ENCODE measurements around the gene TNFRSF12A. TPM values are rescaled to one million over a fixed set of nuclear protein-coding genes. Genes with fewer than 3 reads are reported as not detected.

The TNFRSF12A gene
- total and polyA plus RNA-seq, 4 donors, result 4.5 to 9.9 (median 6.3) TPM

DNA sequence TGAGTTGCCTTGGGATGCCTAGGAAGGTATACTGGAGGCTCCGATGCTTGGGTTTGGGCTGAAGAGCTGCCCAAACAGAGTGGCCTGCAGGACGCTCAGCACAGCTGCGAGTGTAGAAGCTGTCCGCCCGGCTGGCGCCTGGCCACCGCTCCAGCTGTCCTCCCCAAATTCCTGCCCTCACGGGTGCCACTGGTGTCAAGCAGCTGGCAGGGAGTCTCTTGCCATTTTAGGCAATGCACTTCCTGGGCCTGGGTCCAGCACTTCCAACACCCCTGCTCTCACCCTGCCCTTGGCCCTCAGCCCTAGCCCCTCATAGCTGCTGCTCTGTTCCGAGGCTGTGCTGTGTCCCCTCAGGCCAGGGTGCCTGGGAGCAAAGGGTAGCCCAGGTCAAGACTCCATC is 34.7 kb upstream of the TNFRSF12A start:
- Histone ChIP-seq H3K4me1 (ENCODE audit: control insufficient read depth, insufficient read depth, low read length) (peaks cover 40% of the 10 kb centered on the region), H3K4me3 (ENCODE audit: low read depth, low read length) (no peak overlapping the region), H3K27ac (ENCODE audit: low read depth, low read length) (no peak overlapping the region), H3K9me3 (ENCODE audit: control insufficient read depth, insufficient read depth, low read length) (no peaks in the 10 kb centered on the region), H3K36me3 (ENCODE audit: control insufficient read depth, insufficient read depth, low read length) (no peaks in the 10 kb centered on the region), H3K27me3 (ENCODE audit: control insufficient read depth, insufficient read depth, low read length) (peaks cover 4% of the 10 kb centered on the region)
- DNase-seq (ENCODE audit: low read depth in 4 of 6, low spot score in 6 of 6), result peak in 1 of 6 donors; percentile 37
- 62% methylated on average over 9 of the region's 9 CpGs for WGBS (ENCODE audit: insufficient coverage)

DNA sequence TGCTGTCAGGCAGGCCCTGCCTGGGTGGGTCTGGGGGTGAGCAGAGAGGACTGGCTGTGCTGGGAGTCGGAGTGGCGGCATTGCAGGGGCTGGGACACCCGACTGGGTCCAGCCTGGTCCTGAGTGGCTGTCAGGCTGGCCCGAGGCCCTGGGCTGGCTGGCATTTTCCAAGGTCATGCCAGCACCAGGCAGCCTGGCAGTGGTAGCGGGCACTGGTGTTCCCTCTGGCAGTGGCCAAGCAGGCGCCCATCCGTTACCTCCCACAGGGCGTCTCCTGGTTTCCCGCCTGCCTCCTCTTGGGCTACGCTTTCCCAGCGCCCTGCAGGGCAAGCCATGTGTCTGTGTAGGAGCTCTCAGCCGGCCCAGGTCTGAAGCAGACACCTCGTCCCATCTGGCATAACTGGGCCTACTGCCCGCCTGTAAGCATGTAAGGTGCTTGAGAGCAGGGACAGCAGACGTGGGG is 34.2 kb upstream of the TNFRSF12A start:
- no peak overlapping the region for H3K4me3 ChIP-seq (ENCODE audit: low read depth, low read length)
- WGBS (ENCODE audit: insufficient coverage), result 72% methylated on average over 13 of the region's 15 CpGs
- H3K27me3 ChIP-seq (ENCODE audit: control insufficient read depth, insufficient read depth, low read length), result peaks cover 4% of the 10 kb centered on the region
- peaks cover 36% of the 10 kb centered on the region for H3K4me1 ChIP-seq (ENCODE audit: control insufficient read depth, insufficient read depth, low read length)
- H3K36me3 ChIP-seq (ENCODE audit: control insufficient read depth, insufficient read depth, low read length), result no peaks in the 10 kb centered on the region
- no peak for DNase-seq (ENCODE audit: low read depth in 4 of 6, low spot score in 6 of 6)
- no peaks in the 10 kb centered on the region for H3K9me3 ChIP-seq (ENCODE audit: control insufficient read depth, insufficient read depth, low read length)
- H3K27ac ChIP-seq (ENCODE audit: low read depth, low read length), result peak overlapping the region; percentile 7

GRCh38 chr16:2986623-2987188 is 33.5 kb upstream of the TNFRSF12A start:
- peaks cover 29% of the 10 kb centered on the region for H3K4me1 ChIP-seq (ENCODE audit: control insufficient read depth, insufficient read depth, low read length)
- no peaks in the 10 kb centered on the region for H3K9me3 ChIP-seq (ENCODE audit: control insufficient read depth, insufficient read depth, low read length)
- no peaks in the 10 kb centered on the region for H3K36me3 ChIP-seq (ENCODE audit: control insufficient read depth, insufficient read depth, low read length)
- DNase-seq (ENCODE audit: low read depth in 4 of 6, low spot score in 6 of 6), result no peak
- H3K27me3 ChIP-seq (ENCODE audit: control insufficient read depth, insufficient read depth, low read length), result no peaks in the 10 kb centered on the region
- 76% methylated on average over 17 of the region's 17 CpGs for WGBS (ENCODE audit: insufficient coverage)
- H3K4me3 ChIP-seq (ENCODE audit: low read depth, low read length), result no peak overlapping the region
- H3K27ac ChIP-seq (ENCODE audit: low read depth, low read length), result no peak overlapping the region

- H3K4me1 ChIP-seq (ENCODE audit: control insufficient read depth, insufficient read depth, low read length), result peaks cover 29% of the 10 kb centered on the region
These were observed 32.9 kb upstream of the TNFRSF12A start for GRCh38 chr16:2987286-2987685.

DNA sequence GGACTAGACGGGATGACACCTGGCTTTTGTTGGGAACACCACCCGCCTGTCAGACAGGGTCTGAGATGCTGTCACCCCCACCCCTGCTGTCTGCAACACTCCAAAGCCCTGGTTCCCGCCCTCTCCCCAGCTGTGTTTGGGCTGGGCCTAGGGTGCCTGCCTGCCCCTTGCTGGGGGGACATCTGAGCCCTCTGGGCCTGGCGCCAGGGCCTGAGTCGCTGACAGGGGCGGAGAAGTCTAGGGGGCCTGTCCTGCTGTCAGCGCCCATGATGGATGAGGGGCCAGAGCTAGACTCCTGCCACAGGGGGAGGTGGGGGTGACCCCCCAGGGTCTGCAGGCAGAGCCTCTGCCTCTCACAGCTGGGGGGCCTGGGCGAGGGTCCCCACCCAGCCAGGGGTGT is 32.3 kb upstream of the TNFRSF12A start:
- DNase-seq (ENCODE audit: low read depth in 4 of 6, low spot score in 6 of 6), result no peak
- Histone ChIP-seq H3K27ac (ENCODE audit: low read depth, low read length) (no peak overlapping the region), H3K27me3 (ENCODE audit: control insufficient read depth, insufficient read depth, low read length) (no peaks in the 10 kb centered on the region), H3K4me1 (ENCODE audit: control insufficient read depth, insufficient read depth, low read length) (peaks cover 29% of the 10 kb centered on the region), H3K4me3 (ENCODE audit: low read depth, low read length) (no peak overlapping the region), H3K9me3 (ENCODE audit: control insufficient read depth, insufficient read depth, low read length) (no peaks in the 10 kb centered on the region), H3K36me3 (ENCODE audit: control insufficient read depth, insufficient read depth, low read length) (no peaks in the 10 kb centered on the region)
- 38% methylated on average over 8 of the region's 8 CpGs for WGBS (ENCODE audit: insufficient coverage)

More at GRCh38 chr16:2987286-2987685, 32.9 kb upstream of the TNFRSF12A start:
- H3K4me3 ChIP-seq (ENCODE audit: low read depth, low read length), result no peak overlapping the region
- no peak overlapping the region for H3K27ac ChIP-seq (ENCODE audit: low read depth, low read length)
- no peaks in the 10 kb centered on the region for H3K27me3 ChIP-seq (ENCODE audit: control insufficient read depth, insufficient read depth, low read length)
- H3K9me3 ChIP-seq (ENCODE audit: control insufficient read depth, insufficient read depth, low read length), result no peaks in the 10 kb centered on the region
- 78% methylated on average over 9 of the region's 9 CpGs for WGBS (ENCODE audit: insufficient coverage)
- no peaks in the 10 kb centered on the region for H3K36me3 ChIP-seq (ENCODE audit: control insufficient read depth, insufficient read depth, low read length)
- no peak for DNase-seq (ENCODE audit: low read depth in 4 of 6, low spot score in 6 of 6)

DNA sequence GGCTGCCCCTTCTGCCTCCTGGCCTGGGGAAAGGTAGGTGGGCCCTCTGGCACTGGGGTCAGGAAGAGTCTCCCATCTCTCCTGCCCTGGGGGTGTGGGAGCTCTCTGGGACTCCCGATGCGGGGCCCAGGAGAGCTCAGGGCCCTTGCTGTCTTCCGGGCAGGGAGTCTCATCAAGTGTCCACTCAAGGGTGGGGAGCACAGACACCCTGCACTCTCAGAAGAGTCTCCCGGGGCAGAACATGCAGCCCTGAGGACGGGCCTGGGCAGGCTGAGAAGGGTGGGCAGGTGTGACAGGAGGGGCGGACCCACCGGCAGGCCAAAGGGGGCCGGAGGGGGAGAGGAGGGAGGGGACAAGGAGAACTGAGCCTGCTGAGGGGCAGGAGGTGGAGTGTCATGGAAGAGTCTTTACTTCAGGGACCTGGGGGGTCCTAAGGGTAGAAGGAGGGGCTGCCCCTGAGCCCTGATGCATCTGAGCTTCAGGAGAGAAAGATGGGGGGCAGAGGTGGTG is 31.5 kb upstream of the TNFRSF12A start:
- Histone ChIP-seq H3K36me3 (ENCODE audit: control insufficient read depth, insufficient read depth, low read length) (no peaks in the 10 kb centered on the region), H3K27me3 (ENCODE audit: control insufficient read depth, insufficient read depth, low read length) (no peaks in the 10 kb centered on the region), H3K4me1 (ENCODE audit: control insufficient read depth, insufficient read depth, low read length) (peaks cover 22% of the 10 kb centered on the region), H3K4me3 (ENCODE audit: low read depth, low read length) (no peak overlapping the region), H3K27ac (ENCODE audit: low read depth, low read length) (no peak overlapping the region), H3K9me3 (ENCODE audit: control insufficient read depth, insufficient read depth, low read length) (no peaks in the 10 kb centered on the region)
- 38% methylated on average over 8 of the region's 8 CpGs for WGBS (ENCODE audit: insufficient coverage)
- no peak for DNase-seq (ENCODE audit: low read depth in 4 of 6, low spot score in 6 of 6)

DNA sequence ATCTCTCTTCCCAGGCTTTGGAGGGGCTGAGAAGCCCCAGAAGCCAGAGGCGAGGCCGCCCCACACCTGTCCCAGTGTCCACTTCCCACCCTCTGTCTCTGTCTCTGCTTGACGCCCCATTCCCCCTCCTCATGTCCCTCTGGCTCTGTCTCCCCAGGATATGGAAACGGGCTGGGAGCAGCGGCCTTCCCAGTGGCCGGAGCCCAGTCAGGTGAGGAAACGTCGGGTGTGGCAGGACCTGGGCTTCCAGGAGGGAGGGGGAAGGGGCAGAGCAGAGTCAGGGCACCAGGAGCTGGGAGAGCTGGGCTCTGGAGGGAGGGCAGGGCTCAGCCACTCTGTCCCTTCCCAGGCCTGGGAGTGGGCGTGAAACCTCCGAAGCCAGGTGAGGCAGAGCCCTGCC is 29.3 kb upstream of the TNFRSF12A start:
- 53% methylated on average over 10 of the region's 10 CpGs for WGBS (ENCODE audit: insufficient coverage)
- Histone ChIP-seq H3K27ac (ENCODE audit: low read depth, low read length) (no peak overlapping the region), H3K27me3 (ENCODE audit: control insufficient read depth, insufficient read depth, low read length) (no peaks in the 10 kb centered on the region), H3K9me3 (ENCODE audit: control insufficient read depth, insufficient read depth, low read length) (no peaks in the 10 kb centered on the region), H3K36me3 (ENCODE audit: control insufficient read depth, insufficient read depth, low read length) (no peaks in the 10 kb centered on the region), H3K4me3 (ENCODE audit: low read depth, low read length) (no peak overlapping the region), H3K4me1 (ENCODE audit: control insufficient read depth, insufficient read depth, low read length) (peaks cover 9% of the 10 kb centered on the region)
- DNase-seq (ENCODE audit: low read depth in 4 of 6, low spot score in 6 of 6), result no peak

DNA sequence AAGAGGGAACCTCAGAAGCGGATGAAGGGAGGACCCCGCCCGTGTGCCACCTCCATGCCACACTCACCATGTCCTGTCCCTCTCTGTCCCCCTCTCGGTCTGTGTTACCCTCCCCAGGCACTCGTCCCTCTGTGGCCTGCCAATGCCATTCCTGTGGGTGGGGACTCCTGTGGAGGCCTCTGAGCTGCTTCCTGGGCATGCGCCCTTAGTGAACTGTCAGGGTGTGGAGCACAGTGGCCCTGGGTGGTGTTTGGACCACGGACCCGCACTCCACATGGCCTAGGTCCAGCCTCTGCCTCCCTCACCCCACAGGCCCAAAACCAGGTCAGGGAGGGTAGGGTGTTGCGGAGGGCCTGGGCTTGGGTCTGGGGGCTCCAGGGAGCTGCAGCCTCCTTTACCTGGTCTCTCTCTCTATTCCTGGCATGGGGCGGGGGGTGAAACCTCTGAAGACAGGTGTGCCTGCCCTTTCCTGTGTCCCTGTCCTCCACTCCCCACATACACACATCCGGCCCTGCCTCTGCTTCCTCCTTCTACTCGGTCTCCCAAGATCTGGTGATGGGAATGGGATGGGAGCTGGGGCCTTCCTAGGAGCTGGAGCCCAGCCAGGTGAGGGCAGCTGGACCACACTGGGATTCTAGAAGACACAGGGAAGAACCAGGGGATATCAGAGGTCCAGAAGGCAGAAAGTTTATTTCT is 28.5 kb upstream of the TNFRSF12A start:
- 73% methylated on average over 3 of the region's 12 CpGs for WGBS (ENCODE audit: insufficient coverage)
- H3K9me3 ChIP-seq (ENCODE audit: control insufficient read depth, insufficient read depth, low read length), result no peaks in the 10 kb centered on the region
- H3K27ac ChIP-seq (ENCODE audit: low read depth, low read length), result no peak overlapping the region
- H3K4me1 ChIP-seq (ENCODE audit: control insufficient read depth, insufficient read depth, low read length), result peaks cover under 1% of the 10 kb centered on the region
- no peaks in the 10 kb centered on the region for H3K27me3 ChIP-seq (ENCODE audit: control insufficient read depth, insufficient read depth, low read length)
- H3K4me3 ChIP-seq (ENCODE audit: low read depth, low read length), result no peak overlapping the region
- no peaks in the 10 kb centered on the region for H3K36me3 ChIP-seq (ENCODE audit: control insufficient read depth, insufficient read depth, low read length)
- DNase-seq (ENCODE audit: low read depth in 4 of 6, low spot score in 6 of 6), result no peak

- H3K36me3 ChIP-seq (ENCODE audit: control insufficient read depth, insufficient read depth, low read length), result no peaks in the 10 kb centered on the region
- H3K9me3 ChIP-seq (ENCODE audit: control insufficient read depth, insufficient read depth, low read length), result no peaks in the 10 kb centered on the region
- H3K27ac ChIP-seq (ENCODE audit: low read depth, low read length), result no peak overlapping the region
- H3K27me3 ChIP-seq (ENCODE audit: control insufficient read depth, insufficient read depth, low read length), result peaks cover 3% of the 10 kb centered on the region
- no peak for DNase-seq (ENCODE audit: low read depth in 4 of 6, low spot score in 6 of 6)
- H3K4me3 ChIP-seq (ENCODE audit: low read depth, low read length), result no peak overlapping the region
- H3K4me1 ChIP-seq (ENCODE audit: control insufficient read depth, insufficient read depth, low read length), result no peaks in the 10 kb centered on the region
- 87% methylated on average over 8 of the region's 14 CpGs for WGBS (ENCODE audit: insufficient coverage)
These were observed 27.6 kb upstream of the TNFRSF12A start for GRCh38 chr16:2992383-2993081.

All from spinal cord (tissue), 10 donors.